Amniotic stem cell (primary cell): Measurements from ENCODE around the gene PCOLCE2.

Experiments
- DNase-seq: peaks from one replicate; lab custom pipeline; 2025; lab: John Stamatoyannopoulos, UW

Gene PCOLCE2, protein sequence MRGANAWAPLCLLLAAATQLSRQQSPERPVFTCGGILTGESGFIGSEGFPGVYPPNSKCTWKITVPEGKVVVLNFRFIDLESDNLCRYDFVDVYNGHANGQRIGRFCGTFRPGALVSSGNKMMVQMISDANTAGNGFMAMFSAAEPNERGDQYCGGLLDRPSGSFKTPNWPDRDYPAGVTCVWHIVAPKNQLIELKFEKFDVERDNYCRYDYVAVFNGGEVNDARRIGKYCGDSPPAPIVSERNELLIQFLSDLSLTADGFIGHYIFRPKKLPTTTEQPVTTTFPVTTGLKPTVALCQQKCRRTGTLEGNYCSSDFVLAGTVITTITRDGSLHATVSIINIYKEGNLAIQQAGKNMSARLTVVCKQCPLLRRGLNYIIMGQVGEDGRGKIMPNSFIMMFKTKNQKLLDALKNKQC

DNA sequence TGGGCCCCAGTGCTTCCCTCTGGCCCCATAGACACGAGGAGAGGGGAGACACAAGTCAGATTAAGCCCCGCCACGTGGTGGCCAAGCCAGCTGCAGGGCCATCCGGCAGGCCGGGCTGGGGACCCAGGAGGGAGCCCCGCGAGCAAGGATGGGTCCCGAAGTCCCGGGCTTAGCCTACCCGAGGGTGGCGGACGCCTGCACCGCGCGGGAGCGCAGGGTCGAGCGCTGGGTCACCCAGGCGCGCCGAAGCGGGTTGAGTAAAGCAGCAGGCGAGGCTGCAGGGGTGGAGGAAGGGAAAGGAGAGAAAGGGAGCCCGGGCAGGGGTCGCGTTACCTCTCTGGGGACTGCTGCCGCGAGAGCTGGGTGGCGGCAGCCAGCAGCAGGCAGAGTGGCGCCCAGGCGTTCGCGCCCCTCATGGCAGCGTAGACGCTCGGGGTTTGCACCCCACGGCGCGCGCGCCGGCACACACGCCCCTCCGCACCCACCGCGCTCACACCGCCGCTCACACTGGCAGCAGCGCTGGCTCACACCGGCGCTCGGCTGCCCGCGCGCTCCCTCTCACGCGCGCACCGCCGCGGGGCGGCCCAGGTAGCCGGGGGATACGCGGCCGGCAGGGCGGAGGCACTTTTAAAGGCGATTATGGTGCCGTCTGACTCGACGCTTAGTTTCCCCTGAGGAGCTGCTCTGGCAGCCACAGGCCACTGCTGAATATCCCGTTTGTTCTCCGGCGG lies at the start of gene PCOLCE2:
PCOLCE2 (minus strand) TSS at position 603 of the 731 bp plus-strand sequence; CDS start at position 416, 187 bp downstream.
- DNase-seq: no peak

DNA sequence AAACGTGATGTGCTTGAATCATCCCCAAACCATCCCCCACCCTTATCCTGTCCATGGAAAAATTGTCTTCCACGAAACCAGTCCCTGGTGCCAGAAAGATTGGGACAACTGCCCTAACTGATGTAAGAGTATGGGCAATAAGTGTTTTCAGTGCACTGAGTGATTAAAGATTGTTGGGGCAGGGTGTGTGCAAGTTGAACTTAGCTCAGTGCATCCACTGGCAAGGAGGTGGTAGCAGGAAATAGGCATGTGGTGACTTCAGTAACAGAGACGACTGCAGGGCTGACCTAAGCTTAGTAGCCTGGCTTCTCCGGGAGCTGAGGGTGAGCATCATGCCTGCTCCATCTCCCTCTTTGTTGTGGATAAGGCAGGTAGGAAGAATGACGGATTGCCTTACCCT lies 47.1 kb upstream of the PCOLCE2 start:
- no peak for DNase-seq

GRCh38 chr3:142934887-142935269 lies 46.0 kb upstream of the PCOLCE2 start:
- DNase-seq: no peak

DNA sequence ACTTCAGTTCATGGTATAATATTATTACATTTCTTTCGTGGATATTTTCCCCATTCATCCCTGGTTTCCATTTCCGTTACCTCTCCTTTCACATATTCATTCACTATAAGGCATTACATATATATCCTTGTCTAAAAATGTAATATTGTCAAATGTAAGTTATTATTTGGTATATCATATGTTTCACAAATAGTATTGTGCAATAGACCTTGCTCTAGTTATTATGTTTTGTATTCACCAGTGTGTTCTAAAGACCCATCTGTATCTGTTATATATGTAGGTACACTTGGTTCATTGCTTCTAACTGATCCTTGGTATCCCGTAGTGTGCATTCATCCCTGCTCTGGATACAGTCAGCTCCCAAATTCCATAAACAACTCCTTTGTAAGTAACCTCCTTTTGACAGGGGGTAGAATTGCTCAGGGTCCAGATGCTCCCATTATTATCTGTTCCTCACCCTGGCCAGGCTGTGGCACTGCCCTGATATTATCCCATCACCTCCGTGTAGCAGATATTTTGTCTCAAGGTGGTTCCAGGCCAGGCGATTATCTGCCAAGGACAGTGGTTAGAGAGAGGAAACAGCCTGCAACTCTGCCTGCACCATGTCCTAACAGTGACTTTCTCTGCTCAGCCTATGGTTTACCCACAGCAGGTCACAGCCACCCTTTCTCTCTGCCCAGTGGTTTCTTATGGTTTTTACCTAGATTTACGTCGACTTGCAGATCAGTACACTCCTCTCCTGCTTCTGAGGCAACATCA lies 45.4 kb upstream of the PCOLCE2 start:
- no peak for DNase-seq

DNA sequence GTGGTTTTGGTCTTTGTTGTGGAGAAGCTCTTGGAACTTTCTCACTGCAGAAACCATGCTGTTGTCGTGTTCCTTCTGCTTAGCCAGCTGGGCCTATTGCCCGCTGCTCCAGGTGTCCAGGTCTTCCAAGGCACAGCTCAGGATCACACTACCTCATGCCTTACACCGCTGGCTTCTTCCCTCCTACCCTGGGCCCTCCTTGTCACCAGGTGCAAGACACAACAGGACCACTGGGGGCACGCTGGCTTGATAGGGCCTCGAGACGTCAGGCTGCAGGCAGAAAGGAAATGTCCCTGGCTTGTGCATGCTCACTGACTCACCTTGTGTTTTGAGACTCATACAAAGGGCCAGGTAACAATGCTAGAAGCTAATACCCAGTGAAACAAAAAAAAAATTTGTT lies 42.3 kb upstream of the PCOLCE2 start:
- no peak for DNase-seq

- no peak for DNase-seq
Measured at GRCh38 chr3:142930463-142930862, 41.6 kb upstream of the PCOLCE2 start.

DNA sequence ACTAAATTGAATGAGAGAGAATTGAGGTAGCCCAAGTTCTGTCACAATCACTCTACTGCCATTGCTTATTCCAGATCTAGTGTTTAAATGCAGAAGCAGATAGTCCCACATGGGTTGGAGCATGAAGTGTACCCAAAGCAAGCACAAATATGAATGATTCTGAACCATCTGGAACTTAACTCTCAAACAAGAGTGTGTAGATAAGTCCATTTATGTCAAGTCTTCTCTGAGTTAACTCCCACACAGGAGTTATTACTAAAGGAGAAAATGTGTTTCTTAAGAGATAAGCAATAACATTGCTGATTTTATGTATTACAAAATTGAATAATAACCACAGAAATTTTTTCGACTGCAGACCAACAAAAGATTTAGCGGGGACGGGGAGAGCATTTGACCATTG lies 41.0 kb upstream of the PCOLCE2 start:
- DNase-seq: no peak

- DNase-seq: no peak
Measured at GRCh38 chr3:142929109-142929508, 40.2 kb upstream of the PCOLCE2 start.

GRCh38 chr3:142926368-142926944 lies 37.6 kb upstream of the PCOLCE2 start:
- no peak for DNase-seq

DNA sequence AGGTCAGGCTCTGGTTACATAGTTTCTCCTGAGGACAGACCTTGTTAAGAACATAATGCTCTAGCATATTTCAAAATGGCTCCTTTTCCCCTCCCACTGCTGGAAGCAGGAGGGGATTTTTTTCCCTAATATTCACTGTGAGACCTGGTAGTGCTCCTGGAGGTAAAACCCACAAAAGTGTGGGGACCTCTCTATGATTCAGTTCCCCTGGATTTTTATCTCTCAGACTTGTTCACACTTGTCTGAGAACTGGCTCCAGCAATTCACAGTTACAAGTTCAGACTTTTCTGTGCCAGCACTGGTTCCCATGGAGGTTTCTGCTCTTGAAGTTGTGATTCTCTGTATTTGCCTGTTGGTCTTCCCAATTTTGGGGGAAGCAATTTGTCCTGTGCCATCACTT lies 36.3 kb upstream of the PCOLCE2 start:
- no peak for DNase-seq

- no peak for DNase-seq
Measured at GRCh38 chr3:142923694-142924093, 34.8 kb upstream of the PCOLCE2 start.

DNA sequence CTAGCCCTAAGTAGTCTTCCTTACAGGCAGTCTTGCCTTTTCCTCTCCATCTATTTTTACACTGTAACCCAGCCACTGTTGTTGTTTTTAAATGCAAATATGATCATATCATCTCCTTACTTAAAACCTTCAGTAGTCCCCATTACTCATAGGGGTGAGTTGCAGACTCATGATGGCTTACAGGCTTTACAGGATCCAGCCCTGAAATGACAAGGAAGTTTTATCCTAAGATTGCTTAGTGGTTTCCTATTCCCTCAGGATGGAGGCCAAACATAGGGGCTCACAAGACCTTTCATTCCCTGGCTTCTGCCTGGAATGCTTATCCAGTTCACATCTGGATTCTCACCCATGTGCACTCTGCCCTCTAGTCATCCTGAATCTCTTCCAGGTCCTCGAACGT lies 27.7 kb upstream of the PCOLCE2 start:
- DNase-seq: no peak

DNA sequence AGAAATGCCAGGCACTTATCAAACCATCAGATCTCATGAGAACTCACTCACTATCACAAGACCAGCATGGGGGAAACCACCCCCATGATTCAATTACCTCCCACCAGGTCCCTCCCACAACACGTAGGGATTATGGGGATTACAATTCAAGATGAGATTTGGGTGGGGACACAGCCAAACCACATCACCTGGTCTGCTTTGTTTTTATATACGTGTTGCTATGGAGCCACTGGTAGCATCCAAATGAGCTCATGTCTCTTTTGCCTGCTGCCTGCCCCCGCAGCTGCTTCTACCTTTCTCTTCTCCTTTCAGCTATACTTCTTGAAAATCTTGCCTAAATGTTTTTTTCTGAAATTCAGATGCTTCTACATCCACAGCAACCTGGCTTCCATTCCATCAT lies 26.8 kb upstream of the PCOLCE2 start:
- no peak for DNase-seq

DNA sequence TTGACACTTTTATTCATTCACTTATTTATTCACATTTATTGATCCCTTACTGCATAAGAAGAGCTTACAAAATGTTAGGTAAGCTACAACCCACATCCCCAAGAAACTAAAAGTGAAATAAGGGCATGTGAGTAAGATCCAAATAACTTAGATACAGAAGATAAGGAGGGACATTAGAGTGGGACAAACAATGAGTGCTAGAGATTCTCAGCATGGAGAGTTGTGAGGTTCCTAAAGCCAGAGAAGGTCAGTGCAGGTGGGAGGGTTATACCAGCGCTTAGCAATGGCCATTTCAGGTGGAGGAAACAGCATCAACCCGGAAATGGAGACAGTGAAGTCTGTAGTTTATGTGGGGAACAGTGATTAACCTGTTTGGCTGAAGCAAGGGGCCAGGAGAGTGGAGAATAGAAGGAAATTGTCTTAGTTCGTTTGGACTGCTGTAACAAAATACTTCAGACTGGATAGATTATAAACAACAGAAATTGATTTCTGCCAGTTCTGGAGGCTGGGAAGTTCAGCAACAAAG lies 25.5 kb upstream of the PCOLCE2 start:
- DNase-seq: no peak

DNA sequence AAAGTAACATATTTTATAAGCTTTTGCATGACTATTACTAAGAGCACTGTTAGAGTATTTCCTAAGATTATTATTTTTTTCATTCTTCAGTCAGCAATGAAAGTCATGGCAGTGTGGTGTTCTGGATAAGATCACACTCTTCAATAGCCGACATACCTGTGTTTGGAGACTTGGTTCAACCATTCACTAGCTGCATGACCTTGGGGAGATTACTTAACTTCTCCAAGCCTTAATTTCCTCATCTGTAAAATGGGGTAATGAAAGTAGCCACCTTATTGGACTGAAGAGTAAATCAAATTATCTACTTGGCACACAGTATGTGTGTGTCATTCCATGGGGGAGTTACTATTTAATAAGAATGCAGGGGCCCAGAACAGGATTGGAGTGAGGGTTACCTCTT lies 24.5 kb upstream of the PCOLCE2 start:
- DNase-seq: no peak

DNA sequence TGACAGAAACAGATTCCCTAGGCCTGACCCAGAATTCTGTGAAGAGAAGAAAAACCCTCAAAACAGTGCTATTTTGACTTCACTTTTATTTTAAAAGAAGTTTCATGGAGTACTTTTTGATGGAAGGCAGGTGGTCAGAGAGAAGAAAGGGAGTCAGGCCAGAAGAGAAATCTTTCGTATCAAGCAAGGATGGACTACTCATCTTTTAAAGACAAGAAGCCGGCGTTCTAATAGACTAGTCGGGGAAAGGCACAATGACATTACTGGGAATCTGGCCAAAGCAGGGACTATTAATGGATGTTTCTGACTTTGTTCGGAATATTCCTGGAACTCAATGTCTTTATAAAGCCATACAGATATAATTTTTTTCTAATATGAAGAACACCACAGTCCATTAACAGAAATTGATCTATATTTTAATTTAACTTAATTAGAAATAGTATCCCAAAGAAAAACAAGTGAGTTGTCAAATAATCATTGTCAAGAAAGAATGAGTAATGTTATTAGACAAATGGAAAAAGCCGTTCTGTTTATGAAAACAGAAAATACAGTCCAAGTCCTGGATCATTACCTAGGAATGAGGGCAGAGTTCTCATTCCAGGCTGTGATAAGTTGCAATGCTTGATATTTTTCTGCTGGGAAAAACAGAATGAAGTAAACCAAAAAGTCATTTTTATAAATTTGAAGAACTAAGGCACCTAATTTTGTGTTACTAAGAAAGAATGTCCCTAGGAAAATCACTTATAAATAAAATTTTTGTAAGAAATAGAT lies 23.7 kb upstream of the PCOLCE2 start:
- no peak for DNase-seq

DNA sequence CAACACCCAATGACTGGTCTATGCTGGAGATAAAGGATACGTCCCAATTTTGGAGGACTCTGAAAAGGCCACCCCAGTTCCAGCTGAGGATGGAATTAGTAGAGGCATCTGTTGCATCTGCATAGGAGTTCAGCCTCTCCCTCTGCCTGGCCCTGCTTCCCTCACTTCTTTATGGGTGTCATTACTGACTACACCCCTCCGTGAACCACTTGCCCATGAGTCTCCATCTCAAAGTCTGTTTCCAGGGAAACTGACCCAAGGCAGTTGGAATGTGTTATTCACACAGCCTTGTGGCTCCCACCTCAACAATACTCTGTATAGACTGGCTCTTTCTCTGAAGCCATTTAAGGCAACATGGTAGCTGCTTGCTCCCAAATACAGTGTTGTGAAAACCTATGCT lies 21.4 kb upstream of the PCOLCE2 start:
- DNase-seq: no peak

DNA sequence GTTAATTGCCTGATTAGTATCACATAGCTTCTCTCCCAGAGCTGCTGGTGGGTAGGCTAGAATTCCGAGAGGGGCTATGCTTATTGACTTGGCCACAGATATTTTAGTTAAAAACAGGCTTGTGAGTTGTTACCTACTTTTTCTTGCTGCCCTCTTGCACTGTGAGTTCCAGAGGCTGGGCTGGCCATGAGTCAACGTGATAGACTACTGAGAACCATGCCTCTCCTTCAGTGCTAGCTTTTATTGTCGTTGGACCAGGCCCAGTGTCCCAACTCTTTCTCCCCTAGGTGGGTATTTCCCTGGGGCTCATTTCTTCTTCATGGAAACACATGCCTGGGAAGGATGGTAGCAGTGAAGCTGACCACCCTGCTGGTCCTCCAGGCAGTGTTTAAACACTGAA lies 20.4 kb upstream of the PCOLCE2 start:
- DNase-seq: no peak

- DNase-seq: no peak
Measured at GRCh38 chr3:142907996-142908395, 19.1 kb upstream of the PCOLCE2 start.

- no peak for DNase-seq
Measured at GRCh38 chr3:142904639-142905436, 16.0 kb upstream of the PCOLCE2 start.

- DNase-seq: no peak
Measured at GRCh38 chr3:142902356-142902755, 13.5 kb upstream of the PCOLCE2 start.
